Progenitor cell of endocrine pancreas (in vitro differentiated cells): Measurements from ENCODE around the gene SPAG16. TPM values are rescaled to one million over a fixed set of nuclear protein-coding genes. Genes with fewer than 3 reads are reported as not detected.

ENCODE experiments used
- DNase-seq: peaks from one replicate; pipeline ENCODE4 v3.0.0; 2021; ENCODE audit warnings: low spot score; ENCODE audit not compliant: unreplicated experiment
- H3K27ac Mint-ChIP-seq: 2 replicates; pipeline ENCODE4 v1.8.0; 2021; ENCODE audit warnings: mild to moderate bottlenecking, moderate library complexity, mixed read lengths
- H3K27me3 Mint-ChIP-seq: 2 replicates; pipeline ENCODE4 v1.8.0; 2021; ENCODE audit warnings: mixed read lengths
- H3K36me3 Mint-ChIP-seq: 2 replicates; pipeline ENCODE4 v1.8.0; 2022; ENCODE audit warnings: mixed read lengths; ENCODE audit not compliant: insufficient read depth
- H3K4me1 Mint-ChIP-seq: 2 replicates; pipeline ENCODE4 v1.8.0; 2021; ENCODE audit warnings: low read depth, mixed read lengths
- H3K4me3 Mint-ChIP-seq: 2 replicates; pipeline ENCODE4 v1.8.0; 2021; ENCODE audit warnings: low read depth, mild to moderate bottlenecking, moderate library complexity, mixed read lengths
- H3K9me3 Mint-ChIP-seq: 2 replicates; pipeline ENCODE4 v1.8.0; 2021; ENCODE audit warnings: low read depth, mixed read lengths
- total RNA-seq: library from RNA; stranded (reverse); gene quantifications from 2 replicates; pipeline ENCODE4 v1.2.1, GENCODE V29; 2021
- TF ChIP-seq, protein P1 (sequence below): fragments of 200-600 bp; sonication (generic); IDR thresholded peaks from one replicate; pipeline ENCODE4 v1.5.0; 2021; ENCODE audit warnings: antibody characterized with exemption, mild to moderate bottlenecking; ENCODE audit not compliant: unreplicated experiment

The SPAG16 gene
- total RNA-seq, 1 donor from 2014 or later = 52.8 TPM

GRCh38 chr2:214410128-214410775 lies 1126.0 kb downstream of the SPAG16 start:
- Mint-ChIP-seq H3K27ac (no peak overlapping the region), H3K27me3 (peaks cover 17% of the 10 kb centered on the region), H3K4me1 (no peaks in the 10 kb centered on the region), H3K36me3 (no peaks in the 10 kb centered on the region), H3K9me3 (no peaks in the 10 kb centered on the region), H3K4me3 (no peak overlapping the region)
- TF ChIP-seq, protein P1, sequence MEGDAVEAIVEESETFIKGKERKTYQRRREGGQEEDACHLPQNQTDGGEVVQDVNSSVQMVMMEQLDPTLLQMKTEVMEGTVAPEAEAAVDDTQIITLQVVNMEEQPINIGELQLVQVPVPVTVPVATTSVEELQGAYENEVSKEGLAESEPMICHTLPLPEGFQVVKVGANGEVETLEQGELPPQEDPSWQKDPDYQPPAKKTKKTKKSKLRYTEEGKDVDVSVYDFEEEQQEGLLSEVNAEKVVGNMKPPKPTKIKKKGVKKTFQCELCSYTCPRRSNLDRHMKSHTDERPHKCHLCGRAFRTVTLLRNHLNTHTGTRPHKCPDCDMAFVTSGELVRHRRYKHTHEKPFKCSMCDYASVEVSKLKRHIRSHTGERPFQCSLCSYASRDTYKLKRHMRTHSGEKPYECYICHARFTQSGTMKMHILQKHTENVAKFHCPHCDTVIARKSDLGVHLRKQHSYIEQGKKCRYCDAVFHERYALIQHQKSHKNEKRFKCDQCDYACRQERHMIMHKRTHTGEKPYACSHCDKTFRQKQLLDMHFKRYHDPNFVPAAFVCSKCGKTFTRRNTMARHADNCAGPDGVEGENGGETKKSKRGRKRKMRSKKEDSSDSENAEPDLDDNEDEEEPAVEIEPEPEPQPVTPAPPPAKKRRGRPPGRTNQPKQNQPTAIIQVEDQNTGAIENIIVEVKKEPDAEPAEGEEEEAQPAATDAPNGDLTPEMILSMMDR = no peak
- DNase-seq = no peak

DNA sequence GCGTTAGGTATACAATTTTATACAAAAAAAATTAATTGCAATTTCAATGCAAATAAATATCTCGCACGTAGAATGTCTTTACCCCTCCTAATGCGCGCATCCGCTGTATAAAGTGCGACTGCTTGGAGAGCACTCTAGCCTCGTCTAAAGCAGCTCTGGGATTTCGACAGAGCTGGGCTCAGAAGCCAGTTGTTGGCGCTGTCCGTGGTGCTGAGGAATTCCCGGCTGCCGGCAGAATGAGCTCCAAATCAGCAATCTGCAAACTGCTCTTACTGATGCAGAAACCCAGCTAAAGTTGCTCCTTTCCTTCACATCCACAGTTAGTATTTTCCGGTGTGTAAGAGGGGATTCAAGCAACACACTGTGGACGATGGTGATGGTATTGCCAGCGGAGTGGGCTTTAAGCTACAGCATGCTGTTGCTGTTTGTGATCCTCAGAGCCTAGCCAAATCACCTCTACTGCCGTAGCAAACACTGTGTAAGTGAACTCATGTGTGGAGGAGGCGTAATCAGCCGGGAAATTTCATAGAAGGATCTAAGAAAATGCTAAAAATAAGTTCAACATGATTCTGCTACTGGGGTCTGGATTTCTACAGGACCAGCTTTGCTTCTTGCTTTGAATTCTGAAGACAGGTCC lies 1126.8 kb downstream of the SPAG16 start, which contains the start of gene VWC2L:
TSS of gene VWC2L (plus strand) at position 137 of the 637 bp plus-strand sequence. CDS start 3,140 bp downstream, outside the sequence.
- Mint-ChIP-seq H3K4me1 (no peaks in the 10 kb centered on the region), H3K4me3 (no peak within 1 kb of the TSS), H3K27ac (no peak within 1 kb of the TSS), H3K9me3 (no peaks in the 10 kb centered on the region), H3K27me3 (peaks cover 17% of the 10 kb centered on the region), H3K36me3 (no peaks in the 10 kb centered on the region)
- TF ChIP-seq, protein P1 = no peak
- DNase-seq = peak; percentile 85

- DNase-seq = no peak
- Mint-ChIP-seq H3K4me3 (no peak overlapping the region), H3K4me1 (no peaks in the 10 kb centered on the region), H3K27me3 (peaks cover 17% of the 10 kb centered on the region), H3K27ac (no peak overlapping the region), H3K9me3 (no peaks in the 10 kb centered on the region), H3K36me3 (no peaks in the 10 kb centered on the region)
- TF ChIP-seq, protein P1 = no peak
Measured at GRCh38 chr2:214412679-214413078, 1128.4 kb downstream of the SPAG16 start.

GRCh38 chr2:214436470-214436869 lies 1152.2 kb downstream of the SPAG16 start:
- Mint-ChIP-seq H3K27me3 (no peaks in the 10 kb centered on the region), H3K4me1 (no peaks in the 10 kb centered on the region), H3K36me3 (no peaks in the 10 kb centered on the region), H3K27ac (no peak overlapping the region), H3K4me3 (no peak overlapping the region), H3K9me3 (no peaks in the 10 kb centered on the region)
- no peak for DNase-seq
- TF ChIP-seq, protein P1 = no peak

DNA sequence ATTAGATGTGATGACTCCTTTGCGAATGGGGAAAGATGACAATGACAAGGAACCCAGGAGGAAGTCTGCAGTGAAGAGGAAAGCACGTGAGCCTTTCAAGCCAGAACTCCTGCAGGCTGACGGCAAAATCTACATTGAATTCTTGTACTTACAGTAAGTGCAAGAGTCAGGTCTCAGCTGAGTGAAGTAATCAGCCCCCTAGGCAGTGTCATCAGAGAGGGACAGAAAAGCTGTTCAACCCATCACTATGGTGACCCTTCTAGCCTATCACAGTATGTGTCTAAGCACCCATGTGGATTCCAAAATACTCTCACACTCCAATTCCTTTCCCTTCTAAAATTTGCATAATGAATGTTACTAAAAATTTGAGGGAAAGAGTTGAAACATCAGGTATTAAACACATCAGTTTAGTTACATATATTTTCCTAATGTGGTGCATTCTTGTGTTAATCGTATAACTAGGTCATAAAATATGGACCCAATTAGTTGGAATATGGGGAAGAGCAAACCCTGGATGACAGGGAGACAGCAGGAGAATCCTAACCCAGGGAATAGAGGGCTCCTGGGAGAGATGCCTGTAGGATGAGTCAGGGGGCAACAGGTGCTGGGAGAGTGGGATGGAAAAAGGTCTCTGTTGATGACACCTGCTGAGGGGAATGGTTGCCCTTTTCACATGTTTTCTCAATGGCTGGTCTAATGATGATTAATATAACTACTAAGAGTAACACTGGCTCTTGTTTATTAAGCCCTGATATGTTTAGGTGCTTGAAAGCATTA lies 1166.0 kb downstream of the SPAG16 start:
- H3K9me3 Mint-ChIP-seq = no peaks in the 10 kb centered on the region
- DNase-seq = no peak
- no peaks in the 10 kb centered on the region for H3K36me3 Mint-ChIP-seq
- H3K4me1 Mint-ChIP-seq = no peaks in the 10 kb centered on the region
- TF ChIP-seq, protein P1 = no peak
- H3K27me3 Mint-ChIP-seq = no peaks in the 10 kb centered on the region
- H3K4me3 Mint-ChIP-seq = no peak overlapping the region
- H3K27ac Mint-ChIP-seq = no peak overlapping the region
